ENCODE data around the gene TSPAN33. TPM values are rescaled to one million over a fixed set of nuclear protein-coding genes. Genes with fewer than 3 reads are reported as not detected.
A peak's percentile ranks its signal among the peaks of the same experiment; 100 is the strongest.

Gene TSPAN33
- total and polyA plus RNA-seq, 9 of the 15 experiments (the other 6 are each of a cell fraction or from before 2014, with no cell fraction given) = 0.03 to 1.5 (median 0.23) TPM; not detected in 2

GRCh38 chr7:129101746-129102145, 42.8 kb upstream of the TSPAN33 start (continued):
- TF ChIP-seq, protein P1, sequence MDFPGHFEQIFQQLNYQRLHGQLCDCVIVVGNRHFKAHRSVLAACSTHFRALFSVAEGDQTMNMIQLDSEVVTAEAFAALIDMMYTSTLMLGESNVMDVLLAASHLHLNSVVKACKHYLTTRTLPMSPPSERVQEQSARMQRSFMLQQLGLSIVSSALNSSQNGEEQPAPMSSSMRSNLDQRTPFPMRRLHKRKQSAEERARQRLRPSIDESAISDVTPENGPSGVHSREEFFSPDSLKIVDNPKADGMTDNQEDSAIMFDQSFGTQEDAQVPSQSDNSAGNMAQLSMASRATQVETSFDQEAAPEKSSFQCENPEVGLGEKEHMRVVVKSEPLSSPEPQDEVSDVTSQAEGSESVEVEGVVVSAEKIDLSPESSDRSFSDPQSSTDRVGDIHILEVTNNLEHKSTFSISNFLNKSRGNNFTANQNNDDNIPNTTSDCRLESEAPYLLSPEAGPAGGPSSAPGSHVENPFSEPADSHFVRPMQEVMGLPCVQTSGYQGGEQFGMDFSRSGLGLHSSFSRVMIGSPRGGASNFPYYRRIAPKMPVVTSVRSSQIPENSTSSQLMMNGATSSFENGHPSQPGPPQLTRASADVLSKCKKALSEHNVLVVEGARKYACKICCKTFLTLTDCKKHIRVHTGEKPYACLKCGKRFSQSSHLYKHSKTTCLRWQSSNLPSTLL (IDR thresholded peaks at IDR 0.05) = no peak
- TF ChIP-seq HNRNPLL (IDR thresholded peaks at IDR 0.05; ENCODE audit: low read depth, low read length, poor library complexity, severe bottlenecking) (no peak), LARP7 (IDR thresholded peaks at IDR 0.05) (no peak), EZH2 (IDR thresholded peaks at IDR 0.05; ENCODE audit: borderline replicate concordance, low read depth, low read length) (no peak), ZNF586 (CRISPR knock-in tag; conservative IDR thresholded peaks at IDR 0.05) (no peak), SMAD4 (CRISPR knock-in tag; conservative IDR thresholded peaks at IDR 0.05) (no peak), ZNF445 (CRISPR knock-in tag; IDR thresholded peaks at IDR 0.05; ENCODE audit: low read depth) (no peak)

- intact Hi-C loops (cut with micrococcal nuclease) (no loop called here), in situ Hi-C loops (cut with MboI) (no loop called here)
- H3K9me1 ChIP-seq (ENCODE audit: control insufficient read depth, insufficient read depth, low read length) = no peaks in the 10 kb centered on the region
- H3K27ac ChIP-seq (ENCODE audit: extremely low read depth, low read depth, low read length) = no peak overlapping the region
- peaks cover 10 to 11% of the 10 kb centered on the region in 2 experiments; a peak in 4 of 5 replicates for H3K27me3 ChIP-seq (ENCODE audit: control insufficient read depth in 2 of 2, insufficient read depth in 2 of 2, low read length in 2 of 2)
- no peak overlapping the region for H3K4me2 ChIP-seq (ENCODE audit: insufficient read depth, low read length)
- H3K36me3 ChIP-seq (ENCODE audit: control insufficient read depth, insufficient read depth, low read length) = no peaks in the 10 kb centered on the region
- ChIA-PET POLR2A (interaction anchor here (1.6 kb wide), 1 partner anchor 37 kb away, joined by 3 read pairs; no protein-coding TSS in a partner anchor), CTCF (ENCODE audit: low intra/inter-chr PET ratio) (no interaction called here)
- H3K9ac ChIP-seq (ENCODE audit: insufficient read depth in 1 of 2, low read depth in 2 of 2, low read length in 2 of 2) = no peak overlapping the region
- no peak for FAIRE-seq
- no peak overlapping the region for H3K4me3 ChIP-seq
- no TSS peak for BruUV-seq (replicated peaks)
- no peaks in the 10 kb centered on the region for H4K20me1 ChIP-seq (replicated peaks; ENCODE audit: control insufficient read depth, insufficient read depth, low read length)
- ATAC-seq = no peak
- WGBS (ENCODE audit: insufficient coverage, low coverage, missing lambda C conversion rate) = 20% methylated on average over 4 of the region's 4 CpGs
- no peaks in the 10 kb centered on the region for H3K9me3 ChIP-seq (replicated peaks; ENCODE audit: control insufficient read depth, insufficient read depth, low read depth, low read length)
- no peak for TF ChIP-seq SETDB1 (IDR thresholded peaks at IDR 0.05; ENCODE audit: low read length)
- no peak for TF ChIP-seq RHOXF2B (CRISPR knock-in tag; conservative IDR thresholded peaks at IDR 0.05)
- TF ChIP-seq ZKSCAN1 (IDR thresholded peaks at IDR 0.05; ENCODE audit: low read depth, low read length) = peak; percentile 33; the same call in 1 of the 2 replicates
- H2AFZ ChIP-seq (ENCODE audit: low read depth, low read length) = no peak overlapping the region
- no peak for DNase-seq (ENCODE audit: extremely low read depth in 1 of 4, low spot score in 3 of 4)
- no peaks in the 10 kb centered on the region for H3K4me1 ChIP-seq (replicated peaks in 1 of 2; ENCODE audit: control insufficient read depth in 2 of 2, insufficient read depth in 2 of 2, low read length in 2 of 2)
- H3K79me2 ChIP-seq (ENCODE audit: control insufficient read depth, insufficient read depth, low read length) = no peaks in the 10 kb centered on the region
Measured at GRCh38 chr7:129103561-129104324, 40.8 kb upstream of the TSPAN33 start.

All from K562 (cell line).